Sciatic nerve (tissue), 1 donor: ENCODE results near the gene TSPO2. TPM values are rescaled to one million over a fixed set of nuclear protein-coding genes. Genes with fewer than 3 reads are reported as not detected.

Experiments used
- total RNA-seq: library from RNA; stranded (reverse); fragmentation: NEBNext Ultra II Directional; extraction: Animal tissue kit (Norgen Biotek cat#: 25700); gene quantifications from one replicate; pipeline ENCODE4 v1.2.1, GENCODE V29; 2021
- donor health status: DM: no; HTN: no; CAD: no.

Gene TSPO2
- total RNA-seq, 1 donor from 2014 or later: 0.53 TPM

Other genes starting within 250 kb of the TSPO2 start
- 1.6 TPM for gene UNC5CL, start 3.2 kb upstream of the TSPO2 start, total RNA-seq
- gene APOBEC2, start 10.7 kb downstream of the TSPO2 start, total RNA-seq: not detected
- 26.4 TPM for gene OARD1, start 29.9 kb downstream of the TSPO2 start, total RNA-seq
- 27.7 TPM for gene NFYA, start 30.5 kb downstream of the TSPO2 start, total RNA-seq
- gene TREML1, start 111.9 kb downstream of the TSPO2 start, total RNA-seq: 2.1 TPM
- gene TREM2, start 120.6 kb downstream of the TSPO2 start, total RNA-seq: 8.8 TPM
- gene TREML2, start 158.7 kb downstream of the TSPO2 start, total RNA-seq: 0.58 TPM
- not detected for gene TREML4, start 185.9 kb downstream of the TSPO2 start, total RNA-seq
- gene TREM1, start 244.2 kb downstream of the TSPO2 start, total RNA-seq: 9.8 TPM